NCI-H1436 treated with DMSO at 0.1 percent for 48 hours (cell line): Measurements from ENCODE around the gene CLEC4A.
A peak's percentile ranks its signal among the peaks of the same experiment; 100 is the strongest.
"Not testable (repeated sequence)": the region's sequence is repeated elsewhere in the genome, so short reads cannot be mapped to it uniquely, and the experiment has no call there.

Source experiments
- DNase-seq: peaks from one replicate; lab custom pipeline; 2025; lab: John Stamatoyannopoulos, UW

Gene CLEC4A

GRCh38 chr12:8134398-8134930, 11.0 kb downstream of the CLEC4A start:
- not testable (repeated sequence) for DNase-seq

DNA sequence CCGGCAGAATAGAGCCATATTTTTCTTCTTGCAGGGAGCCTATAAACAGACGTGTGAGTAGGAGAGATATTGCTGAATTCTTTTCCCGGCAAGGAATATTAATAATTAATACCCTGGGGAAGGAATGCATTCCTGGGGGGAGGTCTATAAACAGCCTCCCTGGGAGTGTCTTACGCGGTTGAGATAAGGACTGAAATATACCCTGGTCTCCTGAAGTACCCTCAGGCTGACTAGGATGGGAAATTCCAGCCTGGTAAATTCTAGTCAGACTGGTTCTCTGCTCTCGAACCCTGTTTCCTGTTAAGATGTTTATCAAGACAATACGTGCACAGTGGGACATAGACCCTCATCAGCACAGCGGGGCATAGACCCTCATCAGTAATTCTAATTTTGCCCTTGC, 18.2 kb downstream of the CLEC4A start:
- DNase-seq, result not testable (repeated sequence)

- no peak for DNase-seq
These were observed 19.8 kb downstream of the CLEC4A start for GRCh38 chr12:8143261-8143660.

GRCh38 chr12:8145754-8146441, 22.5 kb downstream of the CLEC4A start:
- no peak for DNase-seq

DNA sequence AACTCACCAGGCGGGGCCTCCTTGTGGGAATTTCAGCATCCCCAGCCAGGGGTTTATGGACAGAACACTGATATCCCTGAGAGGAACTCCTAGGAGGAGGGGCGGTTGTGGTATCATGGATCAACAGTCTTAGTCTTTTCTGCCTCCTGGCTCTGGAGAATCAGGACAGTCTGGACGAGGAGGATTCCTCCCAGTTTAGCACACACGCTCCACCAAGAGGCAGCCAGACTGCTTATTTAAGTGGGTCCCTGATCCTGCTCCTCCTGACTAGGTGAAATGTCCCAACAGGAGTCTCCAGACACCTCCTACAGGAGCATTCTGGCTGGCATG, 23.0 kb downstream of the CLEC4A start:
- DNase-seq, result no peak

GRCh38 chr12:8154526-8154925, 31.1 kb downstream of the CLEC4A start:
- DNase-seq, result no peak

- no peak for DNase-seq
These were observed 33.0 kb downstream of the CLEC4A start for GRCh38 chr12:8156416-8156815.

DNA sequence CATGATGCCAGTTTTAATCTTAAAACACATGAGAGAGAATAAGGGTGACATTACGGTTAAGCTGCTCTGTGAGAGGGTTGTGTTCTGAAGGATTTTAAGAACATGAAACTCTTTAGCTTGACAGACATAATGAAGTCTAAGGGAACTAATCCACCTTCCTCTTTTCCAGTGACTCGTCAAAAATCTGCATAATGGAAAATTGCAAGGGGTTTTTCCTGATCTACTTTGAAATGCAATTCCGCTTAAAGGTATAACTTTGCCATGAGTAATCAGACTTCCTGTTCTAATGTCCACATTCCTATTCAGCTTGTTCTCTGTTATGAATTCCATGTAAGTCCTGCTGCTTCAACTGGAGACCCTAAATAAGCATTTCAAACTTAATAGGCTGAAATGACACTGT, 33.4 kb downstream of the CLEC4A start, which contains the start of gene ZNF705A:
TSS of gene ZNF705A (plus strand) at position 171 of the 400 bp plus-strand sequence. CDS start 15,611 bp downstream, outside the sequence.
- no peak for DNase-seq

GRCh38 chr12:8157484-8158198, 34.2 kb downstream of the CLEC4A start:
- DNase-seq, result no peak

GRCh38 chr12:8172911-8173310, 49.5 kb downstream of the CLEC4A start:
- not testable (repeated sequence) for DNase-seq

DNA sequence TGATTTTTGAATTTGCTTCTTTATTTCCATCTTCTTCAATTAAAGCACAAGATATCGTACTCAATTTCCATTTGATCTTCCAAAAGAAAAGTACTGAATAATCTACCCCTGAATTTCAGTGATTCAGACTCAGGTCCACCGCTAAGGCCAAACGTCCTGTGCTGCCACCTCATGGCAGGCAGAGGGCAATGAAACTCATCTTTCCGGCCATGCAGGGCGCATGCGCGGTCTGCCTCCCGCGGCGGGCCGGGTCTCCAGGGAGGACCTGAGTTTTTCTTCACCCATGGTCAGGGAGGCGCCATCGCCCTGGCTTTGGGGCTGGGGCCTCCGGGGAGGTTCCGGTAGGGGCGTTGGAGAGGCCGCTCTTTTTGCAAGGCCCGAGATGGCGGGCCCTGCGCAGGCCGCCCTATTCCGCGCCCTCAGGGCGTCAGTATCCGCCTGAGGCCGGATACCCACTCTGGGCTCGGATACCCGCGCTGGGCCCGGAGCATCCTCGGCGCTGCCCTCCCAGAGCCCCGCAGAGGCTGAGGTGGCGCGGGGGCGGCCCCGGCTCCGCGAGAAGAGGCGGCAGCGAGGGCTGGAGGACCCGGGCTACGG, 56.7 kb downstream of the CLEC4A start:
- peak; percentile 41 for DNase-seq

DNA sequence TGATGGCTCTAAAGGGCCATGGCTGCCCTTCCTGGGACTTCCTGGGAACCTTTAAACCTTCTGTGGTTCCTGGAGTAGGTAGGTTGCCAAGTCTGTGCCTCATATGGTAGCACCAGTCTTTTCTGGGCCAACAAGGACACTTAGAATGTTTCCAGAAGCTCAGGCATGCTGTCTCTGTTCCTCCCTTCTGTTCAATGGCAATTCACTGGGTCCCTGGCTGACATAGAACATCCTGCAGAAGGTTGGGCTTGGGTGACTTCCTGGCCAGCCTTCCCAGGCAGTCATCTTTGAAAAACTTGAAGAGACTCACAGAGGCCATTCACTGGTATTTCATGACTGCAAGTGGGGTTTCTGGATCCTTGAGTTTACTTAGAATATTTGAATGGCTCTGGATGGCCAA, 57.9 kb downstream of the CLEC4A start:
- not testable (repeated sequence) for DNase-seq

GRCh38 chr12:8182923-8183322, 59.5 kb downstream of the CLEC4A start:
- not testable (repeated sequence) for DNase-seq

GRCh38 chr12:8183346-8183745, 59.9 kb downstream of the CLEC4A start:
- not testable (repeated sequence) for DNase-seq

DNA sequence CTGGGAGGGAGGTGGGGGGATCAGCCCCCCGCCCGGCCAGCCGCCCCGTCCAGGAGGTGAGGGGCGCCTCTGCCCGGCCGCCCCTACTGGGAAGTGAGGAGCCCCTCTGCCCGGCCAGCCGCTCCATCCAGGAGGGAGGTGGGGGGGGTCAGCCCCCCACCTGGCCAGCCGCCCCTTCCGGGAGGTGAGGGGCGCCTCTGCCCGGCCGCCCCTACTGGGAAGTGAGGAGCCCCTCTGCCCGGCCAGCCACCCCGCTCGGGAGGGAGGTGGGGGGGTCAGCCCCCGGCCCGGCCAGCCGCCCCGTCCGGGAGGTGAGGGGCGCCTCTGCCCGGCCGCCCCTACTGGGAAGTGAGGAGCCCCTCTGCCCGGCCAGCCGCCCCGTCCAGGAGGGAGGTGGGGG, 60.8 kb downstream of the CLEC4A start:
- not testable (repeated sequence) for DNase-seq

DNA sequence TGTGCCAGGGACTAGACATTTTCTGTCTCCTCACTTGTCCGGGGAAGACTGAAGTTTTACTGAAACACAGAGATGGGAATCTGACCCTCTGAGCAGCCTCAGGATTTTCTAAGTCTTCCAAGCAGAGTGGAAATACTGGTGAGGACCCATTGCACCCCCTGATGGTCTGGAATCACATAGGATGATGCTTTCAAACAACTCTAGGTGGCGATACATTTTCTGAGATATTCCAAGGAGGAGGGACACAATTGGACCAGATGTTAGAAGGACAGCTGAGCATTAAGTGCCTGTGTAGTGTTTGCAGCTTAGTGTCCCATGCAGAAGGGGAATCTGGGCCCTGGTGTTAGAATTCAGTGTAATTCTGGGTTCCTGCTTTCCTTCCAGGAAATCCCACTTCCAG, 64.7 kb downstream of the CLEC4A start:
- DNase-seq, result not testable (repeated sequence)
